Activated CD4-positive, alpha-beta T cell treated with anti-CD3 and anti-CD28 coated beads, Interleukin-2, amount 50 U/mL, for 48 hours (primary cell): ENCODE results near the gene CSMD2.
"Not testable (repeated sequence)": the region's sequence is repeated elsewhere in the genome, so short reads cannot be mapped to it uniquely, and the experiment has no call there.

Experiments used
- DNase-seq, 2 experiments: peaks; one replicate each; pipeline ENCODE4 v3.0.0-alpha.2; 2020

The CSMD2 gene

DNA sequence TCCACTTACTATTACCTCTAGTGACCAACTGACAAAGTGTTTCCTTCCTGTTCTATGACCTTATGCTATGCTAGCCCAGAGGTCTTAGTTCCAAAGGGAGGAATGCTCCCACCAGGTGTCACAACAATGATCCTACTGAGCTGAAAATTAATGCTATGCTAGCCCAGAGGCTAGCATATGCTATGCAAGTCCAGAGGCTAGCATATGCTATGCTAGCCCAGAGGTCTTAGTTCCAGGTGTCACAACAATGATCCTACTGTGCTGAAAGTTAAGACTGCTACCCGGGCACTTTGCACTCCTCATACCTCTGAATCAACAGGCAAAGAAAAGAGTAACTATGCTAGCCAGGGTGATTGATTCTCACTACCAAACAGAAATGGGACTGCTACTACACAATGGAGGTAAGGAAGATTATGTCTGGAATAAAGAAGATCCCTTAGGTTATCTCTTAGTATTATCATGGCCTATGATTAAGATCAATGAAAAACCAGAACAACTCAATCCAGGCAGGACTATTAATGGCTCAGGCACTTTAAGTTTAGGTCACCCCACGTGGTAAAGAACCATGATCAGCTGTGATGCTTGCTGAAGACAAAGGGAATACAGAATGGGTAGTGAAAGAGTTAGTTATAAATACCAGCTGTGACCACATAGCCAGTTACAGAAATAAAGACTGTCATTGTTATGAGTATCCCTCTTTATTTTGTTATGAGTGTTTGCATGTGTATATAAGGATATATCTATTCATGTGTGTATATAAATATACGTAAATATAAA, 114.1 kb downstream of the CSMD2 start:
- DNase-seq = no peak

DNA sequence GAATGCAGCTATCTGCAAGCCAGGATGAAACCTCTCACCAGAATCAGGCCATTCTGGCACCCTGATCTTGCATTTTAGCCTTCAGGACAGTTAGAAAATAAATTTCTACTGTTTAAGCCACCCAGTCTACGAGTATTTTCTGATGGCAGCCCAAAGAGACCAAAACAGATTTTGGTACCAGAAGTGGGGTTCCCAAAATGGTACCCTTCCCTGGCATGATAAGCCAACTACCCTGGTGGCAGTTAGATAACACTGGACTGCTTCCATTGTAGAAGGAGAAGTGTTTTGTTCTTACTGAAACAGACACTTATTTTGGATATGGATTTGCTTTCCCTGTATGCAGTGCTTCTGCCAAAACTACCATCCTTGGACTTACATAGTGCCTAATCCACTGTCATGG, 115.0 kb downstream of the CSMD2 start:
- no peak for DNase-seq

DNA sequence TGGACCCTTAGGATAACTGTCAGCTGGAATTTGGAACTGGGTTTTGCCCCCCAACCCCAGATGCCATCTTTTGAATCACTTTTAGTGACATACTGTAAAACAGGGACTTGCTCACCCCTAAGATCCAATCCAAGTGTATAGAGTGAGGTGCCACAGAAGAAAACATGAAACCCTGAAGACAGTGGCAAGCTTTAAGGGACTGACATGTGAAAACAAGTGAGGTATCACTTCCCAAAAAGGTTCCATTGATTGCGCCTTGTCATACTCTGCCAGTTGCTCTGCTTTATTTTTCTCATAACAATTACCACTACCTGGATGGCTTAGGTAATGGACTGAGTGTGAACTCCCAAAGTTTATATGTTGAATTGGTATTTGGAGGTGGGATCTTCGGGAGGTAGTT, 115.6 kb downstream of the CSMD2 start:
- no peak for DNase-seq

DNA sequence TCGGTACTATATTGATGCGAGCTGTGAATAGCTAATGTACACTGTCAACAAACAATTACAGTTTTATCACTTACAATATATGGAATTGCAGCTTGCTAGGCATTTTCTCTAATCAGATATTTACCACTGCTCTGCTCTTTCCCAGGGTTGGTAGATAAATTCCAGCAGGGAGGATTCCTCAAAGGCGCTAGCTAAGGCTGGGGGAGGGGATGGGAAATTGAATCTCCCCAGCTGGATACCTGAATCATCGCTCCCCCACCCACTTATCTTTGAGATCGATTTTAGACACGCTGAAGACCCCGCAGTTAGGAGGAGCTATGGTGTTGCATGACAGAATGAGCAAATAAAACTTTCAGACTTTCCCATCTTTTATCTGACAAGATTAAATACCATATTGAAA, 127.2 kb downstream of the CSMD2 start:
- DNase-seq = no peak

DNA sequence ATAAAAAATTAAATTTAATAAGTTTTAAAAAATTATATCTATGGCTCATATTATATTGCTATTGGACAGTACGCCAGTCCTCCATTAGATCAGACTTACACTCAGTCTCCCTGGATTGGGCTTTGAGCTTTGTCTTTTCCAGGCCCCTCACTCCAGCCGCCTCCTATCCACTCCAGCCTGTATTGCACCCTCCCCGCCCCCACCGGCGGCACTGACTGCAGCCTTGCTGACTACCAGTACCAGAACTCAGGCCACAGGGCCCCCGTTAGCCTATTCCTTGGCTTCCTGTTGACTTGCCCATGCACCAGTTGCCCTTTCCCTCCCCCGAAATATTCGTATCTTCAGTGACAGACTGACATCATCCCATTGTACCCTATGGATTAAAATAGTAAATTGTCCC, 127.9 kb downstream of the CSMD2 start:
- no peak for DNase-seq

DNA sequence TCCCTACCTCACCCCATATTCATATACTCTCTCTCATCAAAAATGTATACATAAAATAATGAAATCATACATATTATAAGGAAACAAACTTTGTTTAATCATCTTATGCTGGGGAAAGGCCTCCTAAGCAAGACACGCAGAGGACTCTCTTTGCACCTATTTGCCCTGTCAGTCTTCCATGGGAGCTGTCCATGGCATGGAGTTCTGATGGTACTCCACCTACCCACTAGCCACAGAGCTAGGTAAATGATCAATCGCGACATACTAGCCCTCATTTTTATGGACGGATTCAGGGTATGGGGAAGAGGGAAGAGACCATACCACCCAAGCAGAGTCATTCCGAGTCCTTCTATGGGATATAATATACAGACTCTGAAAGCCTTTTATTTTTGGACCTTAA, 131.0 kb downstream of the CSMD2 start:
- DNase-seq = no peak

DNA sequence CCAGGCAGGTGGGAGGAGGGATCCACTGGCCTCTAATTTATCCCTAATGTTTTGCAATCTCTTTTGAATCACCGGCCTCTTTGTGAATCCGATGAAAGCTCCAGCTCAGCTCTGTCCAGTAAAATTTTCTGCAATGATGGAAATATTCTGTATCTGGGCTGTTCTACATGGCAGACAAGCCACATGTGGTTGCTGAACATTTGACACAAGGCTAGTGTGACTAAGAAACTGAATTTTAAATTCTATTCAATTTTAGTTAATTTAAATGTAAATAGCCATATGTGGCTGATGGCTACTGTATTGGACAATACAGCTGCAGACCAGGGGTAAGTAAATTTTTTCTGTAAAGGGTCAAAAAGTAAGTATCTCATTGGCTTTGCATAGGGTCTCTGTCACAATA, 135.1 kb downstream of the CSMD2 start:
- DNase-seq = no peak

DNA sequence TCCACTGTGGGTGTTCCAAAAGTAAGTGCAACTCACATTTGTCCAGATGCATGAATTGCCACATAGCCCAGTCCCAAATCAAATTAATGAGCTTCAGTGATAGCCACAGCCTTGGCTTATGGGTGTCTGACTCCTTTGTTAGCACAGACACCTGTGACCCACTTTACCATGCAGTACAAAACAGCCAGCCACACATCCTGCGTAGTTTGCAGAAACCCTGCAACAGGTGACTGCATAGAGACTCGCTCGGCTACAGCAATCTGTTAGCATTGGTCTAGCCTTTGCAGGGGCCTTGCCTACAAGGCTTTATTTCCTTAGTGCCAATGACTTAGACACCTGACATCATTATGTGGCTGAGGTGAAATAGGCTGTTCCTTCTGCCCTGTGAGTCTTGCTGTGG, 135.5 kb downstream of the CSMD2 start:
- no peak for DNase-seq

DNA sequence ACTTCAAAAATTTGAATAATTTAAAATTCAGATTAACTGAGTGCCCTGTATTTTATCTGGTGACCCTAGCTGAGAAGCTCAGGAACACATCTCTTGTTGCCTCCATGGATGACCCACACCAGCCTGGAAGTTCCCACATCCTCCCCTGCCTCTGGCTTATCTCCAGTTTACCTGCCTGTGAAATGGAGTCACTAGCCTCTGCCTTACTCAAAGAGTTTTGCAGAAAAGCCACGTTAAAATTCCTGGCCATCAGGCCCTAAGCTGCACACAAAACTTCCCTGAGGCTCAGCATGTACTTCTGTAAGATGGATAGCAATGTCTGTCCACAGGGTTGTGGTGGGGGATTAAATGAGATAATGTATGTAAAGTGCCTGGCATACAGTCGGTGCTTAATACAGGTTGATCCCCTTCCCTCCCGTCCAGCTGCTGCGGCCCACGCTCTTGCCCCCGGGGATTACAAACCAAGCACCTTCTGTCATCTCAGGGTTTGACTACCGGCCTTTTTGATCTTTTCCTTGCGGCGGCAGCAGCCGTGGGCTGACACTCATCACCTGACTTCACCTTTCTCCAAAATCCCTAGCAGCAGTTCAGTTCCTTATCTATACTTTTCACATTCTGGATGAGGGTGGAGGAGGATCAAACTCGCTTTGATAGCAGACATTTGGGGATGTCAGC, 136.5 kb downstream of the CSMD2 start:
- no peak for DNase-seq

DNA sequence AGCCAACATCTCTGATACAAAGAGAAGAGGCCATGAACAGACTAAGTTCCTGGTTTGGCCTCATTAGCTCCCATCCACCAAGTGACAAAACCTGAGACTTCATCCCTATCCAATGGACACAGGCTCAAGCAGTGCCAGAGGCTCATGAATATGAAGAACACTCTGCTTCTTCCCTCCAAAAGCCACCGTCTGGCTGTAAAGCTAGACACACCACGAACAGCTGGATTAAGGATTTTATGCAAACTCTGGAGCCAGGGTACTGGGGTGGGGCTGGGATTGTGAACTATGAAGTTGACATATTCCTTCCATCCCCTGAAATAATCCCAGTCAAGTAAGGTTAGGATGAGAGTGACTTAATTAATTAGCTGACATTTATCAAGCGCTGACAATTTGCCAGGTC, 139.4 kb downstream of the CSMD2 start:
- no peak for DNase-seq

DNA sequence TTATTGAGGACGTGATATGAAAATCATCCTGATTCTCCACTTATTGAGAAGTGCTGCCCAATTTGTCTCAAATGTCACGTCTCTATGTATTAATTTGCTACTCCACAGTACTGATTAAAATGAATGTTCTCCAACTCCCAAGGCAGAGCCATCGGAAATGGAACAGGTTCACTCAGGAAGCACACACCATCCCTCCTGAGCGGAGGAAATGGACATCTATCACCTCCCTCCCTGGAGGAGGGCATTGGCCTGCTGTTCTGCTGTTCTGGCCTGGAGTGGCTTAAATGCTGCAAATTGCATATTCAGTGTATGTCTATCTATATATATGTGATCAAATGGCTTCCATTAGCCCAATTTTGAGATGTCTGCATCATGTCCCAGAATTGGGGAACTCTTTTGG, 140.5 kb downstream of the CSMD2 start:
- no peak for DNase-seq

DNA sequence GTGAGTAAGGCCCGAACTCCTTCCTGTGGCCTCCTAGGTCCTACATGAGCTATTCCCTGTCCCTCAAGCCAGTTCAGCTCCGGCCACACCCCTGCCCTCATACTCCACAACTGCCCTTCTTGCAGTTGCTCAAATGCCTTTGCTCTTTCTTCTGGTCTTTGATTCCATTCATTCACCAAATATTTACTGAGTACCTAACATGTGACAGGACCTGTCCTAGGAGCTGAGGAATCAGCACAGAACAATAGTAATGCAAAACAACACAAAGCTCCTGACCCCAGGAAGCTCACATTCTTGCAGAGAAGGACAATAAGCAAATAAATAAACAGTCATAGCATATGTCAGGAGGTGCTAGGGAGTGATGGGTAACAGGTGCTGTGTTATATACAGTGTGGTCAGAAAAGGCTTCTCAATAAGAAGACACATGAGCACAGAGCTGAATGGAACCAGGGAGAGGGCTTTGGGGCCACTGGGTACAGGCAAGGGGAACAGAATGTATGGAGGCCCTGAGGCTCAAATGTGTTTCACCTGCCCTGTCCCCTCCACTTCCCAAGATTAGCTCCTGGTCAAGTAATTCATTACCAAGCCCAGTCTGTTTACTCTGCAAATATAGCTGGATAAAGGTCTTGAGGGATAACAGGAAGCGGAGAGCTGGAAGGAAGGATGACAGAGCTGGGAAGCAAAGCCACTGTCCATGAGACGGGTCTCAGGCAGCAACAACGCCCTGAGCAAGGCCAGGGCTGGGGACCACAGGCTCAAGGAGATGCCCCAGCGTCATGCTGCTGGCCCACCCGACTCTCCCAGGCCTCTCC, 145.1 kb downstream of the CSMD2 start:
- no peak for DNase-seq

DNA sequence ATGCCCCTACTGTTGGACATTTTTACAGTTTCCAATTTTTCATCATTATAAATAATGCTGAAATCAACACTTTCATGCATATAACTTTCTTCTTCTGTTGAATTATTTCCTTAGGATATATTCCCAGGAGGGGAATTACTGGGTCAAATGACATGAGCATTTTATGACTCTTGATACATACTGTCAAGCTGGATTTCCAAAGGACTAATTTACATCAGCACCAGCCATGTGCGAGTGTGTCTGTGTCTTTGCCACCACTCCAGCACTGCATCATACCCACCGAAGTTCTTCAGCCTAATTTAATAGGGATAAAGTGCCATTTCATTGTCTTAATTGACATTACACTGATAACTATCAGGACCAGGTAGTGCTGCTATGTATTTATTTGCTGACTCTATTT, 146.7 kb downstream of the CSMD2 start:
- DNase-seq = no peak

DNA sequence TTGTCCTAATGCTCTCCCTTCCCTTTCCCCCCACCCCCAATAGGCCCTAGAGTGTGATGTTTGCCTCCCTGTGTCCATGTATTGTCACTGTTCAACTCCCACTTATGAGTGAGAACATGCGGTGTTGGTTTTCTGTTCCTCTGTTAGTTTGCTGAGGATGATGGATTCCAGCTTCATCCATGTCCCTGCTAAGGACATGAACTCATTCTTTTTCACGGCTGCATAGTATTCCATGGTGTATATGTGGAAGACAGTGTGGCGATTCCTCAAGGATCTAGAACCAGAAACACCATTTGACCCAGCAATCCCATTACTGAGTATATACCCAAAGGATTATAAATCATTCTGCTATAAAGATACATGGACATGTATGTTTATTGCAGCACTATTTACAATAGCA, 148.7 kb downstream of the CSMD2 start:
- not testable (repeated sequence) for DNase-seq

DNA sequence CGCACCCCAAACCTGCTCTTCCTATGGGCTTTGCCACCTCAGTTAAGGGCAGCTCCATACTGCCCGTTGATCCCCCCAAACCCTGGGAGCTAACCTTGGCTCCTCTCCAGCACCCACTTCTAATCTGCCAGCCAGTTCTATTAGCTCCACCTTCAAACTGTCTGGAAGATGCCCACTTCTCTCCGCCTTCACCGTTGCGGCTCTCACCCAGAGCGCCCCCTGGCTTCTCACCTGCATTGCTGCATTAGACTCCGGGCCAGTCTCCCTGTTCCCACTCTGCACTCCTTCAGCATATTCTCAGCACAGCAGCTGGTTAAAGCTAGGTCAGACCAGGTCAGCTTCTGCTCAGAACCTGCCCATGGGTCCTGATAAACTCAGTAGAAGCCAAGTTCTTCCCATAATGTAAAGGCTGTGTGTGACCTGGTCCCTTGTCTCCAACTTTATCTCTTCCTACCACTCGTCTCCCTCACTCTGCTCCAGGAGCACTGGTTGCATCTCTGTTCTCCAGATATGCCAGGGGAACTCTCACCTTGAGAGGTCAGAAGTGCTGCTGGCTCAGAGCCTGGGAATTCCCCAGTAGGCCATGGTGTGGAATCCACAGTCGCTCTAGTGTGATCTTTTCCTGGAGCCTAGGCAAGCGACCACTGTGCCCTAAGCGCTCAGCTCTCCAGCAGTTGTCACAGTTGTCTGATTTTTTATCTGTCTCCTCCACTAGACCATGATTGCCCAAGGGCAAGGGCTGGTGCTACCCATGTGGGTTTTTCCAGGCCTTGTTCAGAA, 150.9 kb downstream of the CSMD2 start:
- DNase-seq = peak; percentile 3 to 19

DNA sequence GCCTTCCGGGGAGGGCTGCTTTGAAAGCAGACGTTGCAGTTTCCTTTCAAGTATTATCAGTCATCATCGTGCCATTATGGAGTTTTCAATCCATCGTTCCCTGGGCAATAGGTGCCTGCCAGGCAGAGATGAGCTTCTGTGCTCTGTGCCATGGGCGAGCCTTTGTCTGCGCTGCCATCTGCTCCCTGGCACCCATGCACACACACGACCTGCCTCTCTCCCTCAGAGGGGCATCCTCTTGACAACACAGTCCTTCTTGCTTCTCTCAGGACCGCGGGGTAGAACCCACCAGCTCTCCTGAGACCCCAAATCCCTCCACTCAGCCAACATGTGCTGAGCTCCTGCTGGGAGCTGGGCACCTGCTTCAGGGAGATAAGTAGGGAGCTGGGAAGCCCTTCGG, 151.9 kb downstream of the CSMD2 start:
- no peak for DNase-seq

DNA sequence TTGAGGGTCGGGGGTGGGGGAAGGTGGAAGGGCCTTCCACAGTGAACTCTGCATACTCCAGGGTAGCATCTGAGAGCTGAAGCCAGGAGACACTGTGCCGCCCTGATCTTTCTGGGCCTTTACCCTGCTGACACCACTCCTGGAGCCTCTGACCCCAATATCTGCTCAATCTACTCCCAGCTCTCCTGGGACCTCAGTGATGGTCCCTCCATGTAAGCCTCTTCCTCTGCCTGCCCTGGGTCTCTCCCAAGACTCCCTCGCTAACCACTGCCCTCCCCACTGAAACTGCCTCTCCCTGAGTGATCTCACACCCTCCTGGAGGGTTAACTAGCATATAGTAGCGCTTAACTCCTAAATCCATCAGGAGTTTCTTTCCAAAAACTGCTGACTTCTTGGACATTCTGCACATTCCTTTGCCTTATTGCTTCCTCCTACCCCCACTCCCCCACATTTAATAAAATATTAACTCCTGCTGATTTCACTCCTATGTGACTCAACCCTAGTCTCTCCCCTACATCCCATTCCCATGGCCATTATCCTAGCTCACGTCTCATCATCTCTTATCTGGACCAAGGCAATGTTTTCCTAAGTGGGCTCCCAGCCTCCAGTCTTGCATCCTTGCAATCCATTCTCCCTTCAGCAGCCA, 155.6 kb downstream of the CSMD2 start:
- no peak for DNase-seq

DNA sequence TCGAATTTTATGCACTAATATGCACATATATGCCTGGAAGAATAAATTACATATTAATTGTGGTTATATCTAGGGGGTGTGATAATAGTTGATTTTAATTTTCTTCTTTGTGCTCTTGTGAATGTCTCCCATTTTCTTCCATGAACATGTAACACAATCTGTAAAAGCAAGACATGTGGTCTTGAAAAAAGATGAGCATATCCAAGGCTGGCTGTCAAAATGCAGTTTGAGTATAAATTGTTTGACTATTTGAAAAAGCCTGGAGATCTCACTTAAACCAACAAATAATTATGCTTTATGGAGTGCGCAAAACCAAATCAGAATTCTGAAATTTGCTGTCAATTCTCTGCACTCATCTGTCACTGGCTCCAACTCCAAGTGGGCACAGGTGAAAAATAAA, 157.3 kb downstream of the CSMD2 start:
- DNase-seq = no peak

DNA sequence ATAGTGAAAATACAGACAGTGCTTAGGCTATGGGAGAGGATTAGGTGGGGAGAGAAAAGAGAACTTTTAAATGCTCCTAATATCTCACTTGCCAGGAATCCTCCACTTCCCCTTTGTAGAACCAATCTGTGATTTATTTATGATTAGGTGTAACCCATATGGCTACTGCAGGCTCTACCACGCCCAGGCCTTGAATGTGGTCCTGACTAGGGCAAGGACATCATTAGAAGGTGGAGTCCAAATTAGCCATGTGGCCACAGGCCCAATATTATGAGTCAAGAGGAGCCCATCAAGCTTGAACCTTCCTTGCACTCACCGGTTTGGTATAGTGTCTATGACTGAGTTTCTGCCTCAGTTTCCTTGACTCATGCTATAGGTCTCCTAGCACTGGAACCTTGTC, 159.7 kb downstream of the CSMD2 start:
- DNase-seq = no peak

DNA sequence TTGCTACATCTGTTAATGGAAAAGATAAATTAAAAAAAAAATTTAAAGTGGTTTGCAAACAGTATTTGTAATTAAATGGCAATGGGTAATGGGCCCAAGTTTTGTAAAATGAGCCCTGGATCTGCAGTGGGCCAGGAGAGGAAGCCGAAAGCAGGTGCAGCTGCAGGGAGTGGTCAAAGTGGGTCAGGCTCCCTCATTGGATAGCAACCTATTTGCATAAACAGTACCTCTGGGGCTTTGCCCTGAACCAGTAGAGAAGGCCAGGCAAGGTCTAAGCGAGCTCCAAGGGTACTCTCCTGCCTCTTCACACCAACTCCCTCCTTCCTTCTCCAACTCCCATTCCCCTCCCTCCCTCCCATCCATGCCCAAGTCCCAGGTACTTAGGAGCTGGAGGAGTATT, 162.2 kb downstream of the CSMD2 start:
- no peak for DNase-seq

DNA sequence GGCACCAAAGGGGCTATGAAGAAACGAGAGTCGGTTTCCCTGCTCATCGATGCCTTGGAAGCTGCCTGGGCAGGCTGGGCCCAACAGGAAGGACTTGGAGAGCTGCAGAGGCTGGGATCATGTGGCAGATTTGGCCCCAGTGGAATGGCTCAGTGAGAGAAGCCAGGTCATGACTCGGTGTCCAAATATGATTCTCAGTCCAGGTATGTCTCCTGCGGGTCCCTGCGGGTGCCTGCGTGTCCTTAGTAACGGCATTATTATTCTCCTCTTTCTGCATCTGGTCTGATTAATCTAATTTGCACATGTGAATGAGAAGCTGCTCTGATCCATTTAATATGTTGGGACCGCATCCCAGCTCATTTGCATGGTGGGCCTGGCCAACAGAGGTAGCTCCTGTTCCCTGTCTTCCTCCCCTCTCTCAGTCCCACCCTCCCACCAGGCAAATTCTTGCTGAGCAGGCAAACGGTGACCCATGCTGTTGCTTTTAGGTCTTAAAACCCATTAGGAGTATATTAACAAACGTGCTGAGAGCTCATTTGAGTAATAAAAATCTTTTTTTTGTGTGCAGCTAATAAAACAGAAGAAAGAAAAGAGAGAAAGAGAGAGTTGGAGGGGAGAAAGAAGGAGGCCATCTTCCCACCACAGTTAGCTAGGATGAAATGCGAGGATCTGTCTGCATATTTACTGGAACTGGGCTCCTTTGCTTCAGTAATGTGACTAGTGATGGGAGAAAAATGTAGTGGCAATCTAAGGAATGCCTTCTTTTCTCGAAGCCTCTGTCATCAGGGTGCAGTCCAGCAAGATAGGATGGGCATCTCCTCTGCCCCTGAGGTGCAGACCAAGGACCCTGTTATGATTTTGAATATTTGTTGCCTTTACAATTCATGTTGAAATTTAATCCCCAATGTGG, 167.6 kb downstream of the CSMD2 start:
- no peak for DNase-seq

DNA sequence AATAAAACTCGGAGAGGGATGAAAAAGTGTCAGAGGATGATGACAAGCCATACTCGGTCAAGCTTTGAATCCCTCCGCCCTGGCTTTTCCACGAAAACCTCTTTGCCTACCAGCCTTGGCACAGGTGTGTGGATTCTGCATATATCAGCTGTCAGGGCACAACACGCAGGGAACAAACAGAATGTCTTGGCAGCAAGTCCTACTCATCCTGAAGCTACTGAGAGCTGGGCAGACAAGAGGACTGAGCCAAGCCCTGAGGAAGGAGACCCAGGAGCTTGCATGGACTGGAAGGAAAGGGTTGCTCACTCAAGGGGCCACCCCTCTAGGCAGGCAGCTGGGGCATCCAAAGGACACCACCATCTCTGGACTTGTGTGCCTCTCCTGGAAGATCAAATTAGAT, 168.7 kb downstream of the CSMD2 start:
- no peak for DNase-seq
